H9 (cell line): ENCODE data around the gene APOBEC2. TPM values are rescaled to one million over a fixed set of nuclear protein-coding genes. Genes with fewer than 3 reads are reported as not detected.

Experiments used
- DNase-seq: peaks from one replicate; pipeline ENCODE4 v3.0.0-alpha.2; 2017
- H2AFZ ChIP-seq: one replicate; pipeline ENCODE4 v1.6.1; 2013; ENCODE audit warnings: mild to moderate bottlenecking, low read length, control low read depth, moderate library complexity
- H2AK5ac ChIP-seq: 2 replicates; pipeline ENCODE4 v1.6.1; 2013; ENCODE audit warnings: low read length, control low read depth, mixed read lengths; ENCODE audit not compliant: insufficient read length
- H2BK120ac ChIP-seq: one replicate; pipeline ENCODE4 v1.6.1; 2013; ENCODE audit warnings: low read depth, mild to moderate bottlenecking, low read length, control low read depth, inconsistent platforms; ENCODE audit not compliant: poor library complexity, severe bottlenecking
- H2BK12ac ChIP-seq: 2 replicates; pipeline ENCODE4 v1.6.1; 2013; ENCODE audit warnings: low read length, control low read depth, mixed read lengths, low read depth; ENCODE audit not compliant: insufficient read length
- H2BK15ac ChIP-seq: 2 replicates; pipeline ENCODE4 v1.6.1; 2013; ENCODE audit warnings: low read depth, low read length, control low read depth
- H2BK20ac ChIP-seq: one replicate; pipeline ENCODE4 v1.6.1; 2013; ENCODE audit warnings: low read depth, mild to moderate bottlenecking, low read length, control low read depth, inconsistent platforms; ENCODE audit not compliant: poor library complexity, severe bottlenecking
- H2BK5ac ChIP-seq: 2 replicates; pipeline ENCODE4 v1.6.1; 2013; ENCODE audit warnings: low read length, control low read depth, mixed read lengths; ENCODE audit not compliant: insufficient read length
- H3K14ac ChIP-seq: 2 replicates; pipeline ENCODE4 v1.6.1; 2013; ENCODE audit warnings: low read length, control low read depth; ENCODE audit not compliant: insufficient read depth
- H3K18ac ChIP-seq: 2 replicates; pipeline ENCODE4 v1.6.1; 2013; ENCODE audit warnings: low read depth, mild to moderate bottlenecking, mixed read lengths, low read length, control low read depth; ENCODE audit not compliant: insufficient read length
- H3K23ac ChIP-seq: 2 replicates; pipeline ENCODE4 v1.6.1; 2013; ENCODE audit warnings: low read length, control low read depth, mixed read lengths, low read depth; ENCODE audit not compliant: insufficient read length
- H3K23me2 ChIP-seq: 2 replicates; pipeline ENCODE4 v1.6.1; 2013; ENCODE audit warnings: low read depth, mild to moderate bottlenecking, mixed read lengths, low read length, control low read depth; ENCODE audit not compliant: insufficient read length, poor library complexity, severe bottlenecking
- H3K27ac ChIP-seq: 2 replicates; pipeline ENCODE4 v1.5.1; 2013; ENCODE audit warnings: low read length, control low read depth, mixed read lengths, low read depth; ENCODE audit not compliant: insufficient read length
- H3K27me3 ChIP-seq: 2 replicates; pipeline ENCODE4 v1.6.1; 2013; ENCODE audit warnings: low read length, control low read depth, inconsistent platforms; ENCODE audit not compliant: insufficient read depth
- H3K4ac ChIP-seq: 2 replicates; pipeline ENCODE4 v1.6.1; 2013; ENCODE audit warnings: low read depth, mild to moderate bottlenecking, control low read depth, inconsistent platforms, low read length, moderate library complexity
- H3K4me1 ChIP-seq: 2 replicates; pipeline ENCODE4 v1.6.1; 2013; ENCODE audit warnings: low read length, control low read depth, inconsistent platforms; ENCODE audit not compliant: insufficient read depth
- H3K4me2 ChIP-seq: 2 replicates; pipeline ENCODE4 v1.6.1; 2013; ENCODE audit warnings: low read length, control low read depth, mixed read lengths; ENCODE audit not compliant: insufficient read length, insufficient read depth
- H3K56ac ChIP-seq: 2 replicates; pipeline ENCODE4 v1.6.1; 2013; ENCODE audit warnings: low read depth, mild to moderate bottlenecking, mixed read lengths, low read length, control low read depth; ENCODE audit not compliant: insufficient read length
- H3K79me1 ChIP-seq: 2 replicates; pipeline ENCODE4 v1.6.1; 2013; ENCODE audit warnings: low read depth, mild to moderate bottlenecking, moderate library complexity, low read length, control low read depth, inconsistent platforms; ENCODE audit not compliant: insufficient read depth, poor library complexity, severe bottlenecking
- H3K79me2 ChIP-seq: 2 replicates; pipeline ENCODE4 v1.6.1; 2013; ENCODE audit warnings: low read length, control low read depth, inconsistent platforms; ENCODE audit not compliant: insufficient read depth
- H3K9ac ChIP-seq: 2 replicates; pipeline ENCODE4 v1.6.1; 2013; ENCODE audit warnings: low read length, control low read depth, mixed read lengths; ENCODE audit not compliant: insufficient read length; ENCODE audit errors: extremely low read depth
- H3K9me3 ChIP-seq: one replicate; pipeline ENCODE4 v1.6.1; 2013; ENCODE audit warnings: low read depth, low read length, inconsistent platforms; ENCODE audit not compliant: control insufficient read depth
- H3T11ph ChIP-seq: one replicate; pipeline ENCODE4 v1.6.1; 2013; ENCODE audit warnings: mild to moderate bottlenecking, low read length, control low read depth, inconsistent platforms
- H4K20me1 ChIP-seq: one replicate; pipeline ENCODE4 v1.6.1; 2013; ENCODE audit not compliant: control insufficient read depth, insufficient read length, insufficient read depth
- H4K5ac ChIP-seq: 2 replicates; pipeline ENCODE4 v1.6.1; 2013; ENCODE audit warnings: low read depth, mild to moderate bottlenecking, mixed read lengths, low read length, control low read depth; ENCODE audit not compliant: insufficient read length
- H4K8ac ChIP-seq: replicated peaks from 2 replicates; pipeline ENCODE4 v1.6.1; 2013; ENCODE audit warnings: low read length, control low read depth, mixed read lengths, low read depth; ENCODE audit not compliant: insufficient read length
- H4K91ac ChIP-seq: 2 replicates; pipeline ENCODE4 v1.6.1; 2013; ENCODE audit warnings: low read depth, mild to moderate bottlenecking, moderate library complexity, mixed read lengths, low read length, control low read depth; ENCODE audit not compliant: insufficient read length
- H3K27ac Mint-ChIP-seq, 3 experiments: 2 replicates in 2 of 3; 3 replicates in 1 of 3; pipeline ENCODE4 v1.8.0; 2020 to 2021; ENCODE audit warnings: mixed read lengths in 3 of 3, mild to moderate bottlenecking in 1 of 3, moderate library complexity in 1 of 3
- H3K27me3 Mint-ChIP-seq: 2 replicates; pipeline ENCODE4 v1.8.0; 2021; ENCODE audit warnings: low read depth, mild to moderate bottlenecking, moderate library complexity, mixed read lengths
- H3K36me3 Mint-ChIP-seq, 3 experiments: 2 replicates in 2 of 3; 3 replicates in 1 of 3; pipeline ENCODE4 v1.8.0; 2020 to 2021; ENCODE audit warnings: low read depth in 3 of 3, mixed read lengths in 3 of 3; ENCODE audit not compliant: insufficient read depth in 1 of 3
- H3K4me1 Mint-ChIP-seq, 2 experiments: 2 replicates each; pipeline ENCODE4 v1.8.0; 2020; ENCODE audit warnings: mixed read lengths in 2 of 2
- H3K4me3 Mint-ChIP-seq, 2 experiments: 2 replicates in 1 of 2; 3 replicates in 1 of 2; pipeline ENCODE4 v1.8.0; 2020 to 2021; ENCODE audit warnings: mild to moderate bottlenecking in 2 of 2, mixed read lengths in 2 of 2, moderate library complexity in 1 of 2
- H3K9me3 Mint-ChIP-seq, 2 experiments: 2 replicates in 1 of 2; 3 replicates in 1 of 2; pipeline ENCODE4 v1.8.0; 2020; ENCODE audit warnings: mild to moderate bottlenecking in 2 of 2, mixed read lengths in 2 of 2, moderate library complexity in 1 of 2
- CTCF ChIP-seq: fragments of 200-600 bp; sonication (generic); conservative IDR thresholded peaks from 3 replicates; pipeline ENCODE4 v1.8.0; 2021; ENCODE audit warnings: antibody characterized with exemption, mild to moderate bottlenecking
- WGBS: extraction: QIAGEN DNeasy Blood & Tissue Kit; methylation state at CpG from one replicate; pipeline ENCODE4 v1.1.7; 2013; ENCODE audit warnings: missing lambda C conversion rate, low lambda C conversion rate, mixed read lengths; ENCODE audit not compliant: insufficient read length; ENCODE audit errors: extremely low coverage; 5-methylcytosine and 5-hydroxymethylcytosine counted together
- total RNA-seq: library from RNA; stranded (reverse); gene quantifications from 2 replicates; pipeline ENCODE4 v1.2.1, GENCODE V29; 2021

APOBEC2 gene
- total RNA-seq, 1 experiment from 2014 or later, result not detected

DNA sequence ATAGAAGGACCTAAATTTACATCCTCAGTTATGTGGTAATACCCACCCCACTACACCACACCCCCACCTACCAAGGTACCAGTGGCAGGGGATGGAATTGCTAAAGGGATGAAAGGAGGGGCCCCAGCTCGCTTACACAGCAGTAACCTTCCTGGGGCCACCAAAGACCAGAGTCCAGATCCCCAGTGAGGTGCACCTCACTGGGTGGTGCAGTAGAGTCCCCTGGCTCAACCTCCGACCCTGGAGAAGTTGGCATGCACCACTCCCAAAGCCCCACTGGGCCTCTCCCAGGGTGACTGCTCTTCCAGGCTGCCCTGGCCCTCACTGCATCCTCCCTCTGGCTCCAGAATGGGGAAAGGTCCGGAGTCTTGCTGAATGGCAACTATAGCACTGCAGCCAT lies 14.8 kb upstream of the APOBEC2 start:
- H2BK15ac ChIP-seq, result no peak overlapping the region
- no peak overlapping the region for H3T11ph ChIP-seq
- peaks cover 12 to 13% of the 10 kb centered on the region in 2 experiments for H3K4me1 Mint-ChIP-seq

More for the DNA sequence above, 14.8 kb upstream of the APOBEC2 start:
- H3K23me2 ChIP-seq, result no peaks in the 10 kb centered on the region
- H3K36me3 Mint-ChIP-seq, result no peaks in the 10 kb centered on the region
- no peak overlapping the region for H3K56ac ChIP-seq
- H3K27me3 ChIP-seq, result no peaks in the 10 kb centered on the region
- H3K27ac ChIP-seq, result no peak overlapping the region
- no peaks in the 10 kb centered on the region; the same call in 1 of the 2 replicates for H3K27me3 Mint-ChIP-seq
- H2BK5ac ChIP-seq, result no peak overlapping the region
- no peaks in the 10 kb centered on the region for H3K4me1 ChIP-seq
- H3K14ac ChIP-seq, result no peak overlapping the region
- H3K9me3 Mint-ChIP-seq, result no peaks in the 10 kb centered on the region; a peak in 1 of 5 replicates
- DNase-seq, result no peak
- H2AFZ ChIP-seq, result no peak overlapping the region
- no peak overlapping the region for H3K23ac ChIP-seq
- no peak overlapping the region for H2BK20ac ChIP-seq
- H4K91ac ChIP-seq, result no peak overlapping the region
- WGBS, result no CpG with 5 or more reads among the region's 3 CpGs
- H3K4me3 Mint-ChIP-seq, result no peak overlapping the region; a peak in 1 of 5 replicates
- no peak overlapping the region for H2BK120ac ChIP-seq
- no peak overlapping the region for H3K4ac ChIP-seq
- H3K27ac Mint-ChIP-seq, result no peak overlapping the region
- TF ChIP-seq CTCF, result no peak
- H4K20me1 ChIP-seq, result no peaks in the 10 kb centered on the region
- no peak overlapping the region for H2BK12ac ChIP-seq
- H3K79me1 ChIP-seq, result no peaks in the 10 kb centered on the region
- no peak overlapping the region for H2AK5ac ChIP-seq
- no peak overlapping the region for H3K4me2 ChIP-seq
- H4K5ac ChIP-seq, result no peak overlapping the region
- H3K79me2 ChIP-seq, result no peaks in the 10 kb centered on the region
- no peak overlapping the region for H3K18ac ChIP-seq
- no peak overlapping the region for H4K8ac ChIP-seq
- H3K9ac ChIP-seq, result no peak overlapping the region
- H3K9me3 ChIP-seq, result no peaks in the 10 kb centered on the region
